WTC11 (cell line): Measurements from ENCODE around the gene TRAIP. TPM values are rescaled to one million over a fixed set of nuclear protein-coding genes. Genes with fewer than 3 reads are reported as not detected.

Source experiments
- ATAC-seq: fragments of 200-7000 bp; cut with Tn5 transposase; 2 replicates; pipeline ENCODE4 v1.10.0; 2021; ENCODE audit warnings: mild to moderate bottlenecking, moderate library complexity
- CTCF ChIA-PET: fragments of 300-600 bp; sonication (Branson Sonifier 250); formaldehyde crosslinking; loops from one replicate; lab custom pipeline; 2021; ENCODE audit warnings: antibody characterized with exemption; lab: Charles Lee
- POLR2A ChIA-PET: fragments of 350-600 bp; sonication (Branson Sonifier 250); formaldehyde crosslinking; loops from one replicate; lab custom pipeline; 2021; ENCODE audit warnings: antibody characterized with exemption; lab: Charles Lee
- DNase-seq: peaks from one replicate; pipeline ENCODE4 v3.0.0; 2021; ENCODE audit warnings: low spot score
- H3K27ac Mint-ChIP-seq: 2 replicates; pipeline ENCODE4 v1.8.0; 2021; ENCODE audit warnings: mixed read lengths
- H3K27me3 Mint-ChIP-seq: 2 replicates; pipeline ENCODE4 v1.8.0; 2021; ENCODE audit warnings: low read depth, mild to moderate bottlenecking, moderate library complexity, mixed read lengths
- H3K36me3 Mint-ChIP-seq: 2 replicates; pipeline ENCODE4 v1.8.0; 2021; ENCODE audit warnings: mixed read lengths
- H3K4me1 Mint-ChIP-seq: 2 replicates; pipeline ENCODE4 v1.8.0; 2022; ENCODE audit warnings: mixed read lengths
- H3K4me3 Mint-ChIP-seq: 2 replicates; pipeline ENCODE4 v1.8.0; 2021; ENCODE audit warnings: mild to moderate bottlenecking, moderate library complexity, mixed read lengths
- H3K9me3 Mint-ChIP-seq: 2 replicates; pipeline ENCODE4 v1.8.0; 2021; ENCODE audit warnings: mixed read lengths
- CDX4 ChIP-seq: fragments of 250-450 bp; sonication (Bioruptor Pico); IDR thresholded peaks from 2 replicates; pipeline ENCODE4 v1.9.0; 2021; ENCODE audit warnings: moderate library complexity, mild to moderate bottlenecking, inconsistent platforms, borderline replicate concordance
- CREM ChIP-seq: sonication (generic); formaldehyde crosslinking; IDR thresholded peaks from 2 replicates; pipeline ENCODE4 v1.8.1; 2022; ENCODE audit warnings: mild to moderate bottlenecking, missing genetic modification reagents, moderate library complexity
- E2F4 ChIP-seq: sonication (generic); formaldehyde crosslinking; IDR thresholded peaks from 2 replicates; pipeline ENCODE4 v1.8.1; 2022; ENCODE audit warnings: low read depth, mild to moderate bottlenecking, moderate library complexity, missing genetic modification reagents, borderline replicate concordance
- ERG ChIP-seq: fragments of 250-450 bp; sonication (Bioruptor Pico); IDR thresholded peaks from 2 replicates; pipeline ENCODE4 v1.8.0; 2021; ENCODE audit warnings: mild to moderate bottlenecking
- FOXK1 ChIP-seq: sonication (generic); formaldehyde crosslinking; IDR thresholded peaks from 2 replicates; pipeline ENCODE4 v1.8.0; 2022; ENCODE audit warnings: mild to moderate bottlenecking, moderate library complexity, missing genetic modification reagents
- GRHL2 ChIP-seq: fragments of 250-450 bp; sonication (Bioruptor Pico); IDR thresholded peaks from 2 replicates; pipeline ENCODE4 v1.8.0; 2022; ENCODE audit warnings: mild to moderate bottlenecking, moderate library complexity; ENCODE audit not compliant: insufficient replicate concordance, severe bottlenecking
- KAT7 ChIP-seq: sonication (generic); formaldehyde crosslinking; IDR thresholded peaks from 2 replicates; pipeline ENCODE4 v1.8.1; 2023; ENCODE audit warnings: missing genetic modification reagents, mild to moderate bottlenecking, borderline replicate concordance
- MLX ChIP-seq: sonication (generic); formaldehyde crosslinking; IDR thresholded peaks from 2 replicates; pipeline ENCODE4 v1.8.1; 2023; ENCODE audit warnings: mild to moderate bottlenecking, missing genetic modification reagents, moderate library complexity
- NFE2L1 ChIP-seq: sonication (generic); formaldehyde crosslinking; IDR thresholded peaks from 2 replicates; pipeline ENCODE4 v1.8.1; 2023; ENCODE audit warnings: missing genetic modification reagents
- NFYB ChIP-seq: sonication (generic); formaldehyde crosslinking; conservative IDR thresholded peaks from 2 replicates; pipeline ENCODE4 v1.8.0; 2022; ENCODE audit warnings: low read depth, missing genetic modification reagents
- NR1H2 ChIP-seq: sonication (generic); formaldehyde crosslinking; IDR thresholded peaks from 2 replicates; pipeline ENCODE4 v1.9.0; 2021; ENCODE audit warnings: mild to moderate bottlenecking, moderate library complexity, missing genetic modification reagents
- NR2C2 ChIP-seq: sonication (generic); formaldehyde crosslinking; IDR thresholded peaks from 2 replicates; pipeline ENCODE4 v1.8.0; 2022; ENCODE audit warnings: mild to moderate bottlenecking, missing genetic modification reagents
- PRRX2 ChIP-seq: fragments of 250-450 bp; sonication (Bioruptor Pico); IDR thresholded peaks from 2 replicates; pipeline ENCODE4 v1.8.0; 2021; ENCODE audit warnings: mild to moderate bottlenecking
- TEAD4 ChIP-seq: sonication (generic); formaldehyde crosslinking; IDR thresholded peaks from 2 replicates; pipeline ENCODE4 v1.8.0; 2022; ENCODE audit warnings: mild to moderate bottlenecking, missing genetic modification reagents
- TP53 ChIP-seq: sonication (generic); formaldehyde crosslinking; IDR thresholded peaks from 2 replicates; pipeline ENCODE4 v1.8.1; 2023; ENCODE audit warnings: mild to moderate bottlenecking, missing genetic modification reagents
- ZNF416 ChIP-seq: fragments of 250-450 bp; sonication (Bioruptor Pico); IDR thresholded peaks from 2 replicates; pipeline ENCODE4 v1.9.0; 2021; ENCODE audit warnings: mild to moderate bottlenecking, inconsistent platforms
- total RNA-seq: library from RNA; stranded (reverse); gene quantifications from 3 replicates; pipeline ENCODE4 v1.2.3, GENCODE V29; 2021
- TF ChIP-seq, protein P1 (sequence below): sonication (generic); formaldehyde crosslinking; IDR thresholded peaks from 2 replicates; pipeline ENCODE4 v1.8.1; 2022; ENCODE audit warnings: missing genetic modification reagents, borderline replicate concordance
- TF ChIP-seq, protein P2 (sequence below): fragments of 200-600 bp; IDR thresholded peaks from 2 replicates; pipeline ENCODE4 v1.8.0; 2022; ENCODE audit warnings: antibody characterized with exemption
- TF ChIP-seq, protein P3 (sequence below): sonication (generic); formaldehyde crosslinking; IDR thresholded peaks from 2 replicates; pipeline ENCODE4 v1.8.1; 2023; ENCODE audit warnings: mild to moderate bottlenecking, missing genetic modification reagents, borderline replicate concordance

The TRAIP gene
- total RNA-seq, 1 experiment from 2014 or later: 25.9 TPM

DNA sequence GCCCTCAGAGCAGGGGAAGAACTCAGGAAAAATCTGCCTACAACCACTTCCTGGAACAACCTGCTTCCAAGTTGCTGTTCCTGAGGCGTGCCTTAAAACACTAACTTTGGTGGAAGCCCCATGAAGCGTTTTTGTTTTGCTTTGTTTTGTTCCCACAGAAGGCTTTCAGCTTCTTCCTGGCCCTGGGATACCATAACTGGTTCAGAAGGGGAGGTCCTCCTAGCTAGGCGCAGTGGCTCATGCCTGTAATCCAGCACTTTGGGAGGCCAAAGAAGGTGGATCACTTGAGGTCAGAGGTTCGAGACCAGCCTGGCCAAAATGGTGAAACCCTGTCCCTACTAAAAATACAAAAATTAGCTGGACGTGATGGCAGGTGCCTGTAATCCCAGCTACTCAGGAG lies 68.8 kb downstream of the TRAIP start:
- ChIA-PET POLR2A (interaction anchor here (0.5 to 1.7 kb wide), 2 partner anchors 69 to 142 kb away, joined by 3 to 6 read pairs; no protein-coding TSS in a partner anchor), CTCF (interaction anchor here (1.6 to 3.5 kb wide), 2 partner anchors 14 to 123 kb away, joined by 4 to 36 read pairs; partner anchors contain the start of genes CDHR4 and INKA1)
- Mint-ChIP-seq H3K27ac (no peak overlapping the region), H3K36me3 (peaks cover 10% of the 10 kb centered on the region), H3K9me3 (no peaks in the 10 kb centered on the region), H3K4me1 (peaks cover 20% of the 10 kb centered on the region), H3K4me3 (no peak overlapping the region), H3K27me3 (peaks cover 19% of the 10 kb centered on the region)
- ATAC-seq (no peak), DNase-seq (no peak)
- TF ChIP-seq, protein P1, sequence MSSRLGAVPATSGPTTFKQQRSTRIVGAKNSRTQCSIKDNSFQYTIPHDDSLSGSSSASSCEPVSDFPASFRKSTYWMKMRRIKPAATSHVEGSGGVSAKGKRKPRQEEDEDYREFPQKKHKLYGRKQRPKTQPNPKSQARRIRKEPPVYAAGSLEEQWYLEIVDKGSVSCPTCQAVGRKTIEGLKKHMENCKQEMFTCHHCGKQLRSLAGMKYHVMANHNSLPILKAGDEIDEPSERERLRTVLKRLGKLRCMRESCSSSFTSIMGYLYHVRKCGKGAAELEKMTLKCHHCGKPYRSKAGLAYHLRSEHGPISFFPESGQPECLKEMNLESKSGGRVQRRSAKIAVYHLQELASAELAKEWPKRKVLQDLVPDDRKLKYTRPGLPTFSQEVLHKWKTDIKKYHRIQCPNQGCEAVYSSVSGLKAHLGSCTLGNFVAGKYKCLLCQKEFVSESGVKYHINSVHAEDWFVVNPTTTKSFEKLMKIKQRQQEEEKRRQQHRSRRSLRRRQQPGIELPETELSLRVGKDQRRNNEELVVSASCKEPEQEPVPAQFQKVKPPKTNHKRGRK: no peak
- no peak for TF ChIP-seq NFYB (CRISPR knock-in tag)
- no peak for TF ChIP-seq TEAD4 (CRISPR knock-in tag)
- TF ChIP-seq ZNF416 (CRISPR knock-in tag): no peak
- TF ChIP-seq, protein P2, sequence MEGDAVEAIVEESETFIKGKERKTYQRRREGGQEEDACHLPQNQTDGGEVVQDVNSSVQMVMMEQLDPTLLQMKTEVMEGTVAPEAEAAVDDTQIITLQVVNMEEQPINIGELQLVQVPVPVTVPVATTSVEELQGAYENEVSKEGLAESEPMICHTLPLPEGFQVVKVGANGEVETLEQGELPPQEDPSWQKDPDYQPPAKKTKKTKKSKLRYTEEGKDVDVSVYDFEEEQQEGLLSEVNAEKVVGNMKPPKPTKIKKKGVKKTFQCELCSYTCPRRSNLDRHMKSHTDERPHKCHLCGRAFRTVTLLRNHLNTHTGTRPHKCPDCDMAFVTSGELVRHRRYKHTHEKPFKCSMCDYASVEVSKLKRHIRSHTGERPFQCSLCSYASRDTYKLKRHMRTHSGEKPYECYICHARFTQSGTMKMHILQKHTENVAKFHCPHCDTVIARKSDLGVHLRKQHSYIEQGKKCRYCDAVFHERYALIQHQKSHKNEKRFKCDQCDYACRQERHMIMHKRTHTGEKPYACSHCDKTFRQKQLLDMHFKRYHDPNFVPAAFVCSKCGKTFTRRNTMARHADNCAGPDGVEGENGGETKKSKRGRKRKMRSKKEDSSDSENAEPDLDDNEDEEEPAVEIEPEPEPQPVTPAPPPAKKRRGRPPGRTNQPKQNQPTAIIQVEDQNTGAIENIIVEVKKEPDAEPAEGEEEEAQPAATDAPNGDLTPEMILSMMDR: no peak
- no peak for TF ChIP-seq FOXK1 (CRISPR knock-in tag)
- no peak for TF ChIP-seq MLX (CRISPR knock-in tag)
- no peak for TF ChIP-seq E2F4 (CRISPR knock-in tag)
- no peak for TF ChIP-seq NFE2L1 (CRISPR knock-in tag)
- no peak for TF ChIP-seq CDX4 (CRISPR knock-in tag)
- no peak for TF ChIP-seq GRHL2 (CRISPR knock-in tag)
- no peak for TF ChIP-seq ERG (CRISPR knock-in tag)
- TF ChIP-seq TP53 (CRISPR knock-in tag): no peak
- TF ChIP-seq PRRX2 (CRISPR knock-in tag): no peak
- TF ChIP-seq, protein P3, sequence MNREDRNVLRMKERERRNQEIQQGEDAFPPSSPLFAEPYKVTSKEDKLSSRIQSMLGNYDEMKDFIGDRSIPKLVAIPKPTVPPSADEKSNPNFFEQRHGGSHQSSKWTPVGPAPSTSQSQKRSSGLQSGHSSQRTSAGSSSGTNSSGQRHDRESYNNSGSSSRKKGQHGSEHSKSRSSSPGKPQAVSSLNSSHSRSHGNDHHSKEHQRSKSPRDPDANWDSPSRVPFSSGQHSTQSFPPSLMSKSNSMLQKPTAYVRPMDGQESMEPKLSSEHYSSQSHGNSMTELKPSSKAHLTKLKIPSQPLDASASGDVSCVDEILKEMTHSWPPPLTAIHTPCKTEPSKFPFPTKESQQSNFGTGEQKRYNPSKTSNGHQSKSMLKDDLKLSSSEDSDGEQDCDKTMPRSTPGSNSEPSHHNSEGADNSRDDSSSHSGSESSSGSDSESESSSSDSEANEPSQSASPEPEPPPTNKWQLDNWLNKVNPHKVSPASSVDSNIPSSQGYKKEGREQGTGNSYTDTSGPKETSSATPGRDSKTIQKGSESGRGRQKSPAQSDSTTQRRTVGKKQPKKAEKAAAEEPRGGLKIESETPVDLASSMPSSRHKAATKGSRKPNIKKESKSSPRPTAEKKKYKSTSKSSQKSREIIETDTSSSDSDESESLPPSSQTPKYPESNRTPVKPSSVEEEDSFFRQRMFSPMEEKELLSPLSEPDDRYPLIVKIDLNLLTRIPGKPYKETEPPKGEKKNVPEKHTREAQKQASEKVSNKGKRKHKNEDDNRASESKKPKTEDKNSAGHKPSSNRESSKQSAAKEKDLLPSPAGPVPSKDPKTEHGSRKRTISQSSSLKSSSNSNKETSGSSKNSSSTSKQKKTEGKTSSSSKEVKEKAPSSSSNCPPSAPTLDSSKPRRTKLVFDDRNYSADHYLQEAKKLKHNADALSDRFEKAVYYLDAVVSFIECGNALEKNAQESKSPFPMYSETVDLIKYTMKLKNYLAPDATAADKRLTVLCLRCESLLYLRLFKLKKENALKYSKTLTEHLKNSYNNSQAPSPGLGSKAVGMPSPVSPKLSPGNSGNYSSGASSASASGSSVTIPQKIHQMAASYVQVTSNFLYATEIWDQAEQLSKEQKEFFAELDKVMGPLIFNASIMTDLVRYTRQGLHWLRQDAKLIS (CRISPR knock-in tag): no peak
- TF ChIP-seq CREM (CRISPR knock-in tag): no peak
- no peak for TF ChIP-seq NR2C2 (CRISPR knock-in tag)
- no peak for TF ChIP-seq KAT7
- no peak for TF ChIP-seq NR1H2 (CRISPR knock-in tag)
